SU-DHL-6 (cell line): Measurements from ENCODE around the gene UNC5C.

Experiments
- H2AFZ ChIP-seq: fragments of 200-600 bp; sonication (generic); 2 replicates; pipeline ENCODE4 v1.6.1; 2014; ENCODE audit warnings: low read depth, mild to moderate bottlenecking, moderate library complexity, mixed read lengths, antibody characterized with exemption, low read length; ENCODE audit not compliant: severe bottlenecking
- H3F3A ChIP-seq: fragments of 200-600 bp; shearing (Covaris generic); 2 replicates; pipeline ENCODE4 v1.6.0; 2016; ENCODE audit warnings: antibody characterized with exemption, mild to moderate bottlenecking; ENCODE audit not compliant: insufficient read depth
- H3K27ac ChIP-seq: fragments of 200-600 bp; sonication (generic); 2 replicates; pipeline ENCODE4 v1.5.1; 2016; ENCODE audit warnings: low read depth, mild to moderate bottlenecking, low read length, moderate library complexity, mixed read lengths
- H3K27me3 ChIP-seq: fragments of 200-600 bp; sonication (generic), shearing (Covaris generic); 2 replicates; pipeline ENCODE4 v1.6.0; 2014; ENCODE audit warnings: mild to moderate bottlenecking, low read length
- H3K36me3 ChIP-seq: fragments of 200-600 bp; sonication (generic); 2 replicates; pipeline ENCODE4 v1.6.1; 2014; ENCODE audit warnings: mild to moderate bottlenecking, low read length, mixed read lengths
- H3K4me2 ChIP-seq: fragments of 300-600, 200-600 bp; shearing (Covaris generic), sonication (generic); 2 replicates; pipeline ENCODE4 v1.6.0; 2014; ENCODE audit warnings: low read length, low read depth, mild to moderate bottlenecking; ENCODE audit not compliant: poor library complexity, severe bottlenecking
- H3K4me3 ChIP-seq: fragments of 200-600 bp; sonication (generic); 2 replicates; pipeline ENCODE4 v1.5.1; 2014; ENCODE audit warnings: antibody characterized with exemption, low read length, mild to moderate bottlenecking, mixed read lengths; ENCODE audit not compliant: insufficient read depth, poor library complexity, severe bottlenecking
- H3K79me2 ChIP-seq: fragments of 200-600 bp; sonication (generic); 2 replicates; pipeline ENCODE4 v1.6.1; 2014; ENCODE audit warnings: mild to moderate bottlenecking, low read length, moderate library complexity; ENCODE audit not compliant: insufficient read depth
- H3K9ac ChIP-seq: fragments of 200-600 bp; sonication (generic); 2 replicates; pipeline ENCODE4 v1.7.0; 2014; ENCODE audit warnings: mild to moderate bottlenecking, low read length
- H3K9me2 ChIP-seq: fragments of 200-600 bp; sonication (generic); replicated peaks from 2 replicates; pipeline ENCODE4 v1.6.1; 2014; ENCODE audit warnings: low read length; ENCODE audit not compliant: insufficient read depth
- H3K9me3 ChIP-seq: fragments of 200-600 bp; sonication (generic); 2 replicates; pipeline ENCODE4 v1.6.1; 2014; ENCODE audit warnings: low read length, mixed read lengths; ENCODE audit not compliant: insufficient read depth
- H4K20me1 ChIP-seq: fragments of 200-600 bp; sonication (generic); 2 replicates; pipeline ENCODE4 v1.6.1; 2014; ENCODE audit warnings: low read depth, mild to moderate bottlenecking, antibody characterized with exemption, low read length, moderate library complexity, mixed read lengths
- EZH2phosphoT487 ChIP-seq: fragments of 200-600 bp; sonication (generic), shearing (Covaris generic); conservative IDR thresholded peaks from 2 replicates; pipeline ENCODE4 v1.6.1; 2018; ENCODE audit warnings: mild to moderate bottlenecking, antibody characterized with exemption, low read length, moderate library complexity, mixed read lengths
- TF ChIP-seq, protein P1 (sequence below): fragments of 200-600 bp; sonication (generic); IDR thresholded peaks from one replicate; pipeline ENCODE4 v1.5.1; 2017; ENCODE audit warnings: antibody characterized with exemption, mild to moderate bottlenecking, low read length, moderate library complexity; ENCODE audit not compliant: insufficient read depth, poor library complexity, severe bottlenecking

UNC5C gene

GRCh38 chr4:95129031-95129430, 419.7 kb downstream of the UNC5C start:
- TF ChIP-seq, protein P1, sequence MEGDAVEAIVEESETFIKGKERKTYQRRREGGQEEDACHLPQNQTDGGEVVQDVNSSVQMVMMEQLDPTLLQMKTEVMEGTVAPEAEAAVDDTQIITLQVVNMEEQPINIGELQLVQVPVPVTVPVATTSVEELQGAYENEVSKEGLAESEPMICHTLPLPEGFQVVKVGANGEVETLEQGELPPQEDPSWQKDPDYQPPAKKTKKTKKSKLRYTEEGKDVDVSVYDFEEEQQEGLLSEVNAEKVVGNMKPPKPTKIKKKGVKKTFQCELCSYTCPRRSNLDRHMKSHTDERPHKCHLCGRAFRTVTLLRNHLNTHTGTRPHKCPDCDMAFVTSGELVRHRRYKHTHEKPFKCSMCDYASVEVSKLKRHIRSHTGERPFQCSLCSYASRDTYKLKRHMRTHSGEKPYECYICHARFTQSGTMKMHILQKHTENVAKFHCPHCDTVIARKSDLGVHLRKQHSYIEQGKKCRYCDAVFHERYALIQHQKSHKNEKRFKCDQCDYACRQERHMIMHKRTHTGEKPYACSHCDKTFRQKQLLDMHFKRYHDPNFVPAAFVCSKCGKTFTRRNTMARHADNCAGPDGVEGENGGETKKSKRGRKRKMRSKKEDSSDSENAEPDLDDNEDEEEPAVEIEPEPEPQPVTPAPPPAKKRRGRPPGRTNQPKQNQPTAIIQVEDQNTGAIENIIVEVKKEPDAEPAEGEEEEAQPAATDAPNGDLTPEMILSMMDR: no peak
- no peak for TF ChIP-seq EZH2phosphoT487
- H3K9me2 ChIP-seq: no peaks in the 10 kb centered on the region
- no peaks in the 10 kb centered on the region for H3K9me3 ChIP-seq
- H3F3A ChIP-seq: no peaks in the 10 kb centered on the region
- H3K79me2 ChIP-seq: no peaks in the 10 kb centered on the region
- H3K9ac ChIP-seq: no peak overlapping the region
- H3K36me3 ChIP-seq: no peaks in the 10 kb centered on the region
- H2AFZ ChIP-seq: no peak overlapping the region
- H4K20me1 ChIP-seq: no peaks in the 10 kb centered on the region
- no peaks in the 10 kb centered on the region for H3K27me3 ChIP-seq
- no peak overlapping the region for H3K4me2 ChIP-seq
- no peak overlapping the region for H3K4me3 ChIP-seq
- H3K27ac ChIP-seq: no peak overlapping the region

DNA sequence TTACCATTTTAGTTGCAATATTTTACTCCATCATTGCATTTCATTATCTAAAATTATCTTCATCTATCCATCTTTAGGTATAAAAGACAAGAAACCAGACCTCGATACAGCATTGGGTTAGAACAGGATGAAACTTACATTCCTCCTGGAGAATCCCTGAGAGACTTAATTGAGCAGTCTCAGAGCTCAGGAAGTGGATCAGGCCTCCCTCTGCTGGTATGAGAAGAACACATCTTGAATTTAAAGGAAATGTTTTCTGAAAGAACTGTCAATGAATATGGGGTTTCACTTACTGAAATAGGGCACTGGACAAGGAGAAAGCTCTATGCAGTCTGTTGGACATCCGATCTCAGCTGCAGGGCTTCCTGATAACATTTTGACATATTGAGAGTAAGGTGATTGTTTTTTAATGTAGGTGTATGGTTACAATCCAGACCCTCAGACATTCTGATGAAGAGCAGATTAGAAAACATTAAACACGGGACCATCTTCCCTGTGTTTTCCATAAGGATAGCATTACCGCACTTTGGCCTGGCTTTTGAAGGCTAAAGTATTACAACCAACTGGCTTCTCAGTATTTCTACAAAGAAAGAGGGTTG, 423.8 kb downstream of the UNC5C start:
- no peaks in the 10 kb centered on the region for H3K9me3 ChIP-seq
- H3K79me2 ChIP-seq: no peaks in the 10 kb centered on the region
- H2AFZ ChIP-seq: no peak overlapping the region
- H3K9ac ChIP-seq: no peak overlapping the region
- H3K27ac ChIP-seq: no peak overlapping the region
- H3F3A ChIP-seq: no peaks in the 10 kb centered on the region
- H4K20me1 ChIP-seq: no peaks in the 10 kb centered on the region
- H3K27me3 ChIP-seq: no peaks in the 10 kb centered on the region
- no peaks in the 10 kb centered on the region for H3K9me2 ChIP-seq
- H3K4me3 ChIP-seq: no peak overlapping the region
- H3K36me3 ChIP-seq: no peaks in the 10 kb centered on the region
- TF ChIP-seq, protein P1: no peak
- TF ChIP-seq EZH2phosphoT487: no peak
- H3K4me2 ChIP-seq: no peak overlapping the region

DNA sequence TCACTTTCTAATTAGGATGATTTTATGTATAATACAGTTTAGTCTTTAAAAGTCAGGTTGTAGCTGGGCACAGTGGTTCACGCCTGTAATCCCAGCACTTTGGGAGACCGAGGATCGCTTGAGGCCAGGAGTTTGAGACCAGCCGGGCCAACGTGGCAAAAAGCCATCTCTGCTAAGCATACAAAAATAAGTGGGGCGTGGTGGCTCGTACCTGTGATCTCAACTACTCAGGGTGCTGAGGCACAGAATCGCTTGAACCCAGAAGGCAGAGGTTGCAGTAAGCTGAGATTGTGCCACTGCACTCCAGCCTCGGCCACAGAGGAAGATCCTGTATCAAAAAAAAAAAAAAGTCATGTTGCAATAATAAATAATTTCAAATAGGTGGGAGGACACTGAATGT, 426.8 kb downstream of the UNC5C start:
- H3K79me2 ChIP-seq: no peaks in the 10 kb centered on the region
- H4K20me1 ChIP-seq: no peaks in the 10 kb centered on the region
- H3K36me3 ChIP-seq: no peaks in the 10 kb centered on the region
- H3F3A ChIP-seq: no peaks in the 10 kb centered on the region
- H3K27me3 ChIP-seq: no peaks in the 10 kb centered on the region
- TF ChIP-seq, protein P1: no peak
- TF ChIP-seq EZH2phosphoT487: no peak
- H3K9me2 ChIP-seq: no peaks in the 10 kb centered on the region
- no peak overlapping the region for H3K4me3 ChIP-seq
- no peak overlapping the region for H3K9ac ChIP-seq
- no peaks in the 10 kb centered on the region for H3K9me3 ChIP-seq
- no peak overlapping the region for H3K4me2 ChIP-seq
- H2AFZ ChIP-seq: no peak overlapping the region
- no peak overlapping the region for H3K27ac ChIP-seq

DNA sequence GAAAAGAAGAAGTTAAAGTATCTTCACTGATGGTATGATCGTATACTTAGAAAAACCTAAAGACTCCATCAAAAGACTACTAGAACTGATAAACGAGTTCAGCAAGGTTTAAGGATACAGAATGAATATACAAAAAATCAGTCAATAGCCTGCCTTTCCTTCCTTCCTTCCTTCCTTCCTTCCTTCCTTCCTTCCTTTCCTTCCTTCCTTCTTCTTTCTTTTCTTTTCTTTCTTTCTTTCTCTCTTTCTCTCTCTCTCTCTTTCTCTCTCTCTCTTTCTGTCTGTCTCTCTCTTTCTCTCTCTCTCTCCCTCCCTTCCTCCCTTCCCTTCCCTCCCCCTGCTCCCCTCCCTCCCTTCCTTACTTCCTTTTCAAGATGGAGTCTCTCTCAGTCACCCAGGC, 428.3 kb downstream of the UNC5C start:
- Histone ChIP-seq H2AFZ (no peak overlapping the region), H3K4me3 (no peak overlapping the region), H3K36me3 (no peaks in the 10 kb centered on the region), H3K4me2 (no peak overlapping the region), H3K9me2 (no peaks in the 10 kb centered on the region), H3K79me2 (no peaks in the 10 kb centered on the region), H3K27me3 (no peaks in the 10 kb centered on the region), H3K9ac (no peak overlapping the region), H4K20me1 (no peaks in the 10 kb centered on the region), H3K9me3 (no peaks in the 10 kb centered on the region), H3K27ac (no peak overlapping the region), H3F3A (no peaks in the 10 kb centered on the region)
- TF ChIP-seq EZH2phosphoT487: no peak
- TF ChIP-seq, protein P1: no peak
